IPS DF 6.9 (cell line): ENCODE measurements around the gene ECE2.
"Not testable (repeated sequence)": the region's sequence is repeated elsewhere in the genome, so short reads cannot be mapped to it uniquely, and the experiment has no call there.

Source experiments
- DNase-seq: peaks from one replicate; pipeline ENCODE4 v3.0.0-alpha.2; 2013; ENCODE audit warnings: low read depth, low spot score
- H3K27ac ChIP-seq: one replicate; pipeline ENCODE4 v1.5.1; 2013; ENCODE audit warnings: low read length, control low read depth
- H3K27me3 ChIP-seq: 2 replicates; pipeline ENCODE4 v1.6.1; 2013; ENCODE audit warnings: mild to moderate bottlenecking, low read length; ENCODE audit not compliant: control insufficient read depth, insufficient read depth
- H3K36me3 ChIP-seq: 2 replicates; pipeline ENCODE4 v1.6.1; 2013; ENCODE audit warnings: low read length; ENCODE audit not compliant: control insufficient read depth, insufficient read depth
- H3K4me1 ChIP-seq: 2 replicates; pipeline ENCODE4 v1.6.1; 2013; ENCODE audit warnings: low read length; ENCODE audit not compliant: control insufficient read depth, insufficient read depth
- H3K4me3 ChIP-seq: 2 replicates; pipeline ENCODE4 v1.5.1; 2013; ENCODE audit warnings: mild to moderate bottlenecking, low read length
- H3K9me3 ChIP-seq: 2 replicates; pipeline ENCODE4 v1.6.1; 2013; ENCODE audit warnings: low read length, inconsistent platforms; ENCODE audit not compliant: control insufficient read depth, insufficient read depth
- WGBS: extraction: QIAGEN DNeasy Blood & Tissue Kit; methylation state at CpG from one replicate; pipeline ENCODE4 v1.1.7; 2013; ENCODE audit warnings: mixed read lengths, missing lambda C conversion rate; ENCODE audit not compliant: insufficient read length, insufficient coverage; 5-methylcytosine and 5-hydroxymethylcytosine counted together

Gene ECE2

DNA sequence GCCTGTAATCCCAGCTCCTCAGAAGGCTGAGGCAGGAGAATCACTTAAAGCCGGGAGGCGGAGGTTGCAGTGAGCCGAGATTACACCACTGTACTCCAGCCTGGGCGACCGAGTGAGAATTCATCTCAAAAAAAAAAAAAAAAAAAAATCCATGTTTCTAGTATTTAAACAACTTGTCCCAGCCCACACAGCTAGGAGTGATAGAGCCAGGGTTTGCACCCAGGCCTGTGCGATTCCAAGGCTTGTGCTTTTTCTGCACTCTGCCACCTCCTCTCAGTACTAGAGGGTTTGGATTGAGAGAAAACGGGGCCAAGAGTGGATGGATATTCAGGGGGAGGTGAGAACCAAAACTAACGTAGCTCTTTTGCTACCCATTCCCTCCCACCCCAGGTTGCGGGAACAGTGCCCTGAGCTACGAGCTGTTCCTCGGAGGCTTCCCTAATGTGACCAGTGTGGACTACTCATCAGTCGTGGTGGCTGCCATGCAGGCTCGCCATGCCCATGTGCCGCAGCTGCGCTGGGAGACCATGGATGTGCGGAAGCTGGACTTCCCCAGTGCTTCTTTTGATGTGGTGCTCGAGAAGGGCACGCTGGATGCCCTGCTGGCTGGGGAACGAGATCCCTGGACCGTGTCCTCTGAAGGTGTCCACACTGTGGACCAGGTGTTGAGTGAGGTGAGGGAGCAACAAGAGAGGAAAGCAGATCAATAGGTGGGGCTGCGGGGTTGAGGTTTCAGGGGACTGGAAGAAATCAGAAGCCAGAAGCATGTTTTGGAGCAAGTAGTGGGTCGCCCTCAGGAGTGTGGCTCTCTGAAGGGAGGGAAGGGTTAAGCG lies 18.5 kb upstream of the ECE2 start:
- Histone ChIP-seq H3K27ac (no peak overlapping the region), H3K27me3 (peaks cover 8% of the 10 kb centered on the region; the same call in 1 of the 2 replicates), H3K4me3 (no peak overlapping the region), H3K9me3 (no peaks in the 10 kb centered on the region), H3K4me1 (no peaks in the 10 kb centered on the region), H3K36me3 (no peaks in the 10 kb centered on the region)
- no peak for DNase-seq
- WGBS = no CpG with 5 or more reads among the region's 23 CpGs

- Histone ChIP-seq H3K27me3 (peaks cover 14% of the 10 kb centered on the region; the same call in 1 of the 2 replicates), H3K27ac (no peak overlapping the region), H3K9me3 (no peaks in the 10 kb centered on the region), H3K4me1 (0 out of 2 replicates have a peak, but pooled peaks cover 3% of the 10 kb centered on the region), H3K4me3 (no peak overlapping the region), H3K36me3 (no peaks in the 10 kb centered on the region)
- no peak for DNase-seq
- no CpG with 5 or more reads among the region's 5 CpGs for WGBS
These were observed 16.9 kb upstream of the ECE2 start for GRCh38 chr3:184258926-184259325.

- Histone ChIP-seq H3K36me3 (no peaks in the 10 kb centered on the region), H3K4me1 (0 out of 2 replicates have a peak, but pooled peaks cover 3% of the 10 kb centered on the region), H3K4me3 (no peak overlapping the region), H3K27ac (no peak overlapping the region), H3K9me3 (no peaks in the 10 kb centered on the region), H3K27me3 (peaks cover 14% of the 10 kb centered on the region; the same call in 1 of the 2 replicates)
- DNase-seq = no peak
- WGBS = no CpG with 5 or more reads among the region's 28 CpGs
These were observed 16.4 kb upstream of the ECE2 start for GRCh38 chr3:184259396-184259877.

DNA sequence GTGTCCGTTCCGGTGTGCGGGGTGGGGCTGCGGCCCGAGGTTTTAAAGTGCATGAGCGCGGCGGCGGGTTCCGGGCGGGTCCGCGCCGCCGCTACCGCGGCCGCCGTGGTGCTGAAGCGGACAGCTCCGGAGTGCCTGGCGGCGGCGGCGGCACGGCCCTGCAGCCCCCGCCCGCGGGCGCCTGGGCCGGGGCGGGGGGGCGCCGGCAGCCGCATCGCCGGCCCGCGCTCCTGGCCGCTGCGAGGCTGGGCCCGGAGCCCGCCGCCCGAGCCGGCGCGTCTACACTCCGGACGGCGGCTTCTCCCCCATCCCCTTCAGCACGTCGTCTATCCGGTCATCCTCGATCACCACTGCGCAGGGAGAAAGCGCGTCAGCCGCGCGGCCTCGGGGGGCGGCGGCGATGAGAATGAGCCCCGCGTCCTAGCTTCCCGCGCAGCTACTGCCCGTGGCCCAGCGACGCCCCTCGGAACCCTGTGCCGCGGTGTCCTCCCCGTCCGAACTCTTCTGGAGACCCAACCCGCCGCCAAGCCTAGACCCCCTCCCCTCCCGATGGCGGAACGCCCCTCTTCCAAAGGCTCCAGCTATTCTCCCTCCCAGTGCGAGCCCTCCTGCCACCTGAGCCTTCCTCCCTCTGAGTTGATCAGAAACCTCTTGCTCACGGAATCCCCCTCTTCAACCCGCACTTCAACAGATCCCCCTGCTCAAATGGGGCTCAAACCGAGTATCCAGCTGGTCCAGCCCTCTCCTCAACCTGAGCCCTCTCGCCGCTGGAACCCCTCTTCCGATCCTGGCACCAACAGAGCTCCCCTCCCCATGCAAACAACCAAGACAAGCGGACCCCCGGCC lies 15.7 kb upstream of the ECE2 start:
- H3K36me3 ChIP-seq = no peaks in the 10 kb centered on the region
- H3K4me3 ChIP-seq = peak overlapping the region; percentile 88; the same call in 1 of the 2 replicates
- no CpG with 5 or more reads among the region's 91 CpGs for WGBS
- H3K9me3 ChIP-seq = no peaks in the 10 kb centered on the region
- H3K27ac ChIP-seq = no peak overlapping the region
- peaks cover 14% of the 10 kb centered on the region; the same call in 1 of the 2 replicates for H3K27me3 ChIP-seq
- H3K4me1 ChIP-seq = 0 out of 2 replicates have a peak, but pooled peaks cover 3% of the 10 kb centered on the region
- no peak for DNase-seq

DNA sequence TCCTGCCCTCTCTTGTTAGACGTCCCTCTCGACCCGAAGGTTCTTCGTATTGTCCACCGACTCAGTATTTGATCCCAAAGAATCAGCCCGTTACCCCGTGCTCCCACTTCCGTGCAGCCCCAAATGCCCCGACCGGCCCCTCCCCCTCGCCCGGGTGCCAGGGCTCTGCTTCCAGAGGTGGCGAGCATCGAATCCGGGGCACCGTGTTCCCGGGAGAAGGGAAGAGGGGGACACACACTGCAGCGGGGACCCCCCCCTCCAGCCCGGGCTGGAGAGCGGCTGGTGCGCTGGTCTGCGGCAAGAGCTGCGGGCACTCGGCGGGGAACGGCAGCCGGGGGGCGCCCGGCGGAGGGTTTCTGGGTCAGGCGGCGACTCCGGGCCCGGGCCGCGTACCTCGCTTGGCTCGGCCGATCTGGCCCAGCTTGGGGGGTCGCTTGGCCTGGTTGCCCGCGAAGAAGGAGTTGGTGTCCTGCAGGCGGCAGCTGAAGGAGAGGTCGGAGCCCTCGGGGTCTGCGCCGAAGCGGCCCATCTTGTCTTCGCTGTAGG lies 15.0 kb upstream of the ECE2 start:
- no peaks in the 10 kb centered on the region for H3K36me3 ChIP-seq
- peaks cover 14% of the 10 kb centered on the region; the same call in 1 of the 2 replicates for H3K27me3 ChIP-seq
- no CpG with 5 or more reads among the region's 49 CpGs for WGBS
- H3K4me1 ChIP-seq = 0 out of 2 replicates have a peak, but pooled peaks cover 3% of the 10 kb centered on the region
- H3K4me3 ChIP-seq = peak overlapping the region; percentile 88; the same call in 1 of the 2 replicates
- DNase-seq = no peak
- no peaks in the 10 kb centered on the region for H3K9me3 ChIP-seq
- H3K27ac ChIP-seq = no peak overlapping the region

DNA sequence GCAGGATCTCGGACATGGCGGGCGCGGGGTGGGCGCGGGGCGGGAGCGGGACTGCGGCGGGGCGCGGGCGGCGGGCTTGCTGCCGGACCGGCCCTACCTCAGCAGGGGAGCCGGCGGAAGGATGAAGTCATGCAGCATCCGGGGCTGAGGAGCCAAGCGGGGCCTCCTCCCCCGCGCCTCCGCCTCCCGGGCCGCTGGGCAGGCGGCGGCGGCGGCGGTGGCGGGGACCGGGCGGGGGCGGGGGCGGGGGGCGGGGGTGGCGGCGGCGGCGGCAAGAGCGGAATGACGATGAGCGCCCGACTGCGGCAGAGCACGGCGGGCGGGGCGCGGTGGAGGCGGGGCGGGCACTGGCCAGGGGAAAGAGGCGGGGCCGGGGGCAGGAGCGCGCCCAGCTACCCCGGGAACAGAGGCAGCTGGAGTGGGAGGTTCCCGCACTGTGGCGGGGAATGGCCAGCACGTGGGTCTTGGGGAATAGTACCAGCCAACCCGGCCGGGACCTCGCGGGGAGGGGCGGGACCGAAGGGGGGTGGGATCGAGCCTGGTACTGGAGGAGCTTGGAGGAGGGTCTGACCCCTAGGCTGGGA lies 14.5 kb upstream of the ECE2 start, which contains the start of gene CAMK2N2:
Gene CAMK2N2 (minus strand): TSS at position 284 of the 584 bp plus-strand sequence. CDS start 268 bp downstream, at position 16.
- DNase-seq = no peak
- no CpG with 5 or more reads among the region's 67 CpGs for WGBS
- H3K4me3 ChIP-seq = peak within 1 kb of the TSS; percentile 88; the same call in 1 of the 2 replicates
- H3K9me3 ChIP-seq = no peaks in the 10 kb centered on the region
- H3K27me3 ChIP-seq = peaks cover 14% of the 10 kb centered on the region; the same call in 1 of the 2 replicates
- H3K36me3 ChIP-seq = no peaks in the 10 kb centered on the region
- no peak within 1 kb of the TSS for H3K27ac ChIP-seq
- 0 out of 2 replicates have a peak, but pooled peaks cover 3% of the 10 kb centered on the region for H3K4me1 ChIP-seq

GRCh38 chr3:184261854-184262763 lies 13.7 kb upstream of the ECE2 start:
- H3K27me3 ChIP-seq = peaks cover 14% of the 10 kb centered on the region; the same call in 1 of the 2 replicates
- no peaks in the 10 kb centered on the region for H3K9me3 ChIP-seq
- no peaks in the 10 kb centered on the region for H3K36me3 ChIP-seq
- whole genome bisulfite sequencing = no CpG with 5 or more reads among the region's 66 CpGs
- no peak for DNase-seq
- 0 out of 2 replicates have a peak, but pooled peaks cover 3% of the 10 kb centered on the region for H3K4me1 ChIP-seq
- peak overlapping the region; percentile 88; the same call in 1 of the 2 replicates for H3K4me3 ChIP-seq
- H3K27ac ChIP-seq = no peak overlapping the region

- no CpG with 5 or more reads among the region's 15 CpGs for WGBS
- H3K9me3 ChIP-seq = no peaks in the 10 kb centered on the region
- H3K4me1 ChIP-seq = 0 out of 2 replicates have a peak, but pooled peaks cover 3% of the 10 kb centered on the region
- H3K36me3 ChIP-seq = no peaks in the 10 kb centered on the region
- DNase-seq = no peak
- peak overlapping the region; percentile 88; the same call in 1 of the 2 replicates for H3K4me3 ChIP-seq
- no peak overlapping the region for H3K27ac ChIP-seq
- H3K27me3 ChIP-seq = peaks cover 14% of the 10 kb centered on the region; the same call in 1 of the 2 replicates
These were observed 13.1 kb upstream of the ECE2 start for GRCh38 chr3:184262764-184263179.

GRCh38 chr3:184267249-184267648 lies 8.6 kb upstream of the ECE2 start:
- no CpG with 5 or more reads among the region's 1 CpG for WGBS
- H3K27ac ChIP-seq, H3K4me1 ChIP-seq, H3K4me3 ChIP-seq, H3K9me3 ChIP-seq, H3K27me3 ChIP-seq, H3K36me3 ChIP-seq, DNase-seq: not testable (repeated sequence)
